OCI-LY3 (cell line): ENCODE measurements around the gene PPP2R2B.

Experiments used
- H2AFZ ChIP-seq: fragments of 200-600, 300-600 bp; shearing (Covaris generic); 2 replicates; pipeline ENCODE4 v1.6.0; 2014; ENCODE audit warnings: antibody characterized with exemption, low read depth, low read length
- H3K27ac ChIP-seq: fragments of 200-600, 300-600 bp; sonication (generic); 2 replicates; pipeline ENCODE4 v1.5.1; 2014; ENCODE audit warnings: mild to moderate bottlenecking, low read length, moderate library complexity, mixed read lengths
- H3K27me3 ChIP-seq: fragments of 200-600, 300-600 bp; sonication (generic); 2 replicates; pipeline ENCODE4 v1.6.1; 2014; ENCODE audit warnings: low read depth, low read length, mixed read lengths
- H3K36me3 ChIP-seq: fragments of 200-600, 300-600 bp; sonication (generic); replicated peaks from 2 replicates; pipeline ENCODE3; 2014; ENCODE audit warnings: low read depth, low read length, mixed read lengths
- H3K4me1 ChIP-seq: fragments of 300-600, 200-600 bp; sonication (generic); 2 replicates; pipeline ENCODE4 v1.6.1; 2014; ENCODE audit warnings: low read length, mixed read lengths
- H3K4me2 ChIP-seq: fragments of 200-600, 300-600 bp; sonication (generic); 2 replicates; pipeline ENCODE4 v1.6.1; 2014; ENCODE audit warnings: low read length, mixed read lengths
- H3K4me3 ChIP-seq: fragments of 300-600, 200-600 bp; sonication (generic); 2 replicates; pipeline ENCODE4 v1.5.1; 2014; ENCODE audit warnings: antibody characterized with exemption, mild to moderate bottlenecking, low read length, moderate library complexity
- H3K79me2 ChIP-seq: fragments of 300-600, 200-600 bp; shearing (Covaris generic); 2 replicates; pipeline ENCODE4 v1.6.1; 2014; ENCODE audit warnings: mild to moderate bottlenecking, low read length, mixed read lengths
- H3K9ac ChIP-seq: fragments of 300-600, 200-600 bp; shearing (Covaris generic); 2 replicates; pipeline ENCODE4 v1.6.0; 2014; ENCODE audit warnings: mild to moderate bottlenecking, low read length, moderate library complexity
- H3K9me3 ChIP-seq: fragments of 200-600, 300-600 bp; shearing (Covaris generic); 2 replicates; pipeline ENCODE4 v1.6.1; 2014; ENCODE audit warnings: low read length, mixed read lengths; ENCODE audit not compliant: insufficient read depth
- H4K20me1 ChIP-seq: fragments of 200-600, 300-600 bp; sonication (generic); 2 replicates; pipeline ENCODE4 v1.6.1; 2016; ENCODE audit warnings: low read length, mixed read lengths; ENCODE audit not compliant: insufficient read depth
- EZH2phosphoT487 ChIP-seq: fragments of 200-600 bp; shearing (Covaris generic); IDR thresholded peaks from 2 replicates; pipeline ENCODE4 v1.6.1; 2018; ENCODE audit warnings: antibody characterized with exemption, mixed run types, low read depth
- TF ChIP-seq, protein P1 (sequence below): fragments of 200-600, 300-600 bp; sonication (generic); IDR thresholded peaks from 2 replicates; pipeline ENCODE4 v1.5.1; 2014; ENCODE audit warnings: antibody characterized with exemption, low read length, low read depth

The PPP2R2B gene

GRCh38 chr5:146828385-146828784 lies 50.2 kb downstream of the PPP2R2B start:
- Histone ChIP-seq H3K9me3 (no peaks in the 10 kb centered on the region), H3K4me3 (no peak overlapping the region), H3K4me1 (no peaks in the 10 kb centered on the region), H4K20me1 (no peaks in the 10 kb centered on the region), H3K4me2 (no peak overlapping the region), H3K27ac (no peak overlapping the region), H3K79me2 (no peaks in the 10 kb centered on the region), H3K9ac (no peak overlapping the region), H3K36me3 (no peaks in the 10 kb centered on the region), H2AFZ (no peak overlapping the region), H3K27me3 (no peaks in the 10 kb centered on the region)
- TF ChIP-seq, protein P1, sequence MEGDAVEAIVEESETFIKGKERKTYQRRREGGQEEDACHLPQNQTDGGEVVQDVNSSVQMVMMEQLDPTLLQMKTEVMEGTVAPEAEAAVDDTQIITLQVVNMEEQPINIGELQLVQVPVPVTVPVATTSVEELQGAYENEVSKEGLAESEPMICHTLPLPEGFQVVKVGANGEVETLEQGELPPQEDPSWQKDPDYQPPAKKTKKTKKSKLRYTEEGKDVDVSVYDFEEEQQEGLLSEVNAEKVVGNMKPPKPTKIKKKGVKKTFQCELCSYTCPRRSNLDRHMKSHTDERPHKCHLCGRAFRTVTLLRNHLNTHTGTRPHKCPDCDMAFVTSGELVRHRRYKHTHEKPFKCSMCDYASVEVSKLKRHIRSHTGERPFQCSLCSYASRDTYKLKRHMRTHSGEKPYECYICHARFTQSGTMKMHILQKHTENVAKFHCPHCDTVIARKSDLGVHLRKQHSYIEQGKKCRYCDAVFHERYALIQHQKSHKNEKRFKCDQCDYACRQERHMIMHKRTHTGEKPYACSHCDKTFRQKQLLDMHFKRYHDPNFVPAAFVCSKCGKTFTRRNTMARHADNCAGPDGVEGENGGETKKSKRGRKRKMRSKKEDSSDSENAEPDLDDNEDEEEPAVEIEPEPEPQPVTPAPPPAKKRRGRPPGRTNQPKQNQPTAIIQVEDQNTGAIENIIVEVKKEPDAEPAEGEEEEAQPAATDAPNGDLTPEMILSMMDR: no peak
- no peak for TF ChIP-seq EZH2phosphoT487

GRCh38 chr5:146827901-146828300 lies 50.7 kb downstream of the PPP2R2B start:
- TF ChIP-seq EZH2phosphoT487: no peak
- TF ChIP-seq, protein P1: no peak
- no peaks in the 10 kb centered on the region for H3K79me2 ChIP-seq
- no peak overlapping the region for H3K4me3 ChIP-seq
- H3K9me3 ChIP-seq: no peaks in the 10 kb centered on the region
- H4K20me1 ChIP-seq: no peaks in the 10 kb centered on the region
- no peak overlapping the region for H3K27ac ChIP-seq
- no peaks in the 10 kb centered on the region for H3K27me3 ChIP-seq
- H3K36me3 ChIP-seq: no peaks in the 10 kb centered on the region
- no peak overlapping the region for H3K9ac ChIP-seq
- no peak overlapping the region for H2AFZ ChIP-seq
- no peaks in the 10 kb centered on the region for H3K4me1 ChIP-seq
- no peak overlapping the region for H3K4me2 ChIP-seq

- H3K9me3 ChIP-seq: no peaks in the 10 kb centered on the region
Observed at GRCh38 chr5:146825033-146825432, 53.5 kb downstream of the PPP2R2B start.

GRCh38 chr5:146821732-146822131 lies 56.8 kb downstream of the PPP2R2B start:
- TF ChIP-seq EZH2phosphoT487: no peak
- no peak overlapping the region for H3K9ac ChIP-seq
- no peak overlapping the region for H2AFZ ChIP-seq
- no peak overlapping the region for H3K4me2 ChIP-seq
- no peaks in the 10 kb centered on the region for H3K36me3 ChIP-seq
- no peak overlapping the region for H3K4me3 ChIP-seq
- H4K20me1 ChIP-seq: no peaks in the 10 kb centered on the region
- no peaks in the 10 kb centered on the region for H3K27me3 ChIP-seq
- no peak overlapping the region for H3K27ac ChIP-seq
- no peaks in the 10 kb centered on the region for H3K79me2 ChIP-seq
- H3K9me3 ChIP-seq: no peaks in the 10 kb centered on the region
- no peaks in the 10 kb centered on the region for H3K4me1 ChIP-seq

More at GRCh38 chr5:146825033-146825432, 53.5 kb downstream of the PPP2R2B start:
- Histone ChIP-seq H3K4me2 (no peak overlapping the region), H3K79me2 (no peaks in the 10 kb centered on the region), H3K4me3 (no peak overlapping the region), H4K20me1 (no peaks in the 10 kb centered on the region), H3K27ac (no peak overlapping the region), H3K27me3 (no peaks in the 10 kb centered on the region), H3K4me1 (no peaks in the 10 kb centered on the region), H3K36me3 (no peaks in the 10 kb centered on the region), H2AFZ (no peak overlapping the region), H3K9ac (no peak overlapping the region)
- TF ChIP-seq EZH2phosphoT487: no peak
- TF ChIP-seq, protein P1: no peak

DNA sequence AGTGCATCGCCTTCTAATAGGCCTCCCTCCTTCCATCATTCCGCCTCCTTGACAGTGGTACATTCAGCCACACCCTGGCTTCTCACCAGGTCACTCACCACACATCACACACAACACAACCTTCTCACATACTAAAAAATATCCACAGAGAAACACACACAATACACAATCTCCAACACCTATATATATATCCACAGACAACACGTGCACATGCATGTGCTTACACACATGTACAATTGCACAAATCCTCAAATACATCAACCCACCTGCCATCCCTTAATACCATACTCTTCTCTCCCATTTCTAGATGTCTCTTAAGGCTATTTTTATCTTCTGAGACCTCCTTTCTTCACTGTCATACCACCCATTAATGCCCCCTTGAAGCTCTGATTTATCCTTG lies 57.6 kb downstream of the PPP2R2B start:
- no peaks in the 10 kb centered on the region for H3K36me3 ChIP-seq
- H3K4me3 ChIP-seq: no peak overlapping the region
- no peak for TF ChIP-seq EZH2phosphoT487
- TF ChIP-seq, protein P1: no peak
- no peaks in the 10 kb centered on the region for H3K9me3 ChIP-seq
- no peak overlapping the region for H3K27ac ChIP-seq
- no peak overlapping the region for H2AFZ ChIP-seq
- no peaks in the 10 kb centered on the region for H3K4me1 ChIP-seq
- no peak overlapping the region for H3K9ac ChIP-seq
- H4K20me1 ChIP-seq: no peaks in the 10 kb centered on the region
- H3K4me2 ChIP-seq: no peak overlapping the region
- no peaks in the 10 kb centered on the region for H3K27me3 ChIP-seq
- H3K79me2 ChIP-seq: no peaks in the 10 kb centered on the region
